Suppressor macrophage treated with lipopolysaccharide for 1 hour (primary cell): Measurements from ENCODE around the gene PYDC1.
"Not testable (repeated sequence)": the region's sequence is repeated elsewhere in the genome, so short reads cannot be mapped to it uniquely, and the experiment has no call there.

Experiments
- DNase-seq, 3 donors: peaks; one replicate each; pipeline ENCODE4 v3.0.0-alpha.2; 2020 to 2022

Gene PYDC1

DNA sequence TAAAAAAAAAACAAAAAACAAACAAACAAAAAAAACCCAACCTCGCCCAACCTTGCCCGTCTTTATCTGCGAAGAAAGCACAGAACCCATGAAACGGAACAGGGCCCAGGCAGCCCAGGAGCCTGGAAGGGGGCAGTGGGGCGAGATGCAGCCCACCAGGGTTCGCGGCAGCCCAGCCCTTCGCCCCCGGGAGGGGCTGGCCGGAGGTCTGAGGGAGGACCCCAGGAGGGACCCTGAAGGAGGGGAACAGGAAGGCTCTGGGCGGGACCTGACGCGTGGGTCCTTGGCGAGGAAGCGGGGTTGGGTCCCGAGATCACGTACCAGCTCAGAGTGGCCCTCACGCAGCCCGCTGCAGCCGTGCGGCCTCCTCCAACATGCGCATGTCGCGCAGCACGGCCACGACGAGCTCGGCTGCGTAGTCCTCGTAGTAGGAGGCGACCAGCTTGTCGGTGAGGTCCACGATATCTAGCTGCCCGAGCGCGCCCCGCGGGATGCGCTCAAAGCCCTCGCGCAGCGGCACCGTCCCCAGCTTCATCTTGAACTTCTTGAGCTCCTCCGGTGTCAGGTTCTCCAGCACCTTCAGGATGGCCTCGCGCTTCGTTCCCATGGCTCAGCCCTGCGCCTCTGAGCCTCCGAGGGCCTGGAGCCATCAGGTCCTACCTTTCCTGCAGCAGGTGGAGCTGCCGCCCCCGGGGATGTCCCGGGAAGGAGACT lies at the start of gene PYDC1:
Gene PYDC1, minus strand, starts transcription at position 714 of the 714 bp plus-strand sequence. Its CDS starts 107 bp downstream, at position 607.
- peak in 1 of 3 donors; percentile 46 for DNase-seq

GRCh38 chr16:31265329-31266245 lies 48.7 kb upstream of the PYDC1 start:
- peak; percentile 86 to 95 (median 95) for DNase-seq

GRCh38 chr16:31262084-31262483 lies 45.1 kb upstream of the PYDC1 start:
- DNase-seq, result no peak

DNA sequence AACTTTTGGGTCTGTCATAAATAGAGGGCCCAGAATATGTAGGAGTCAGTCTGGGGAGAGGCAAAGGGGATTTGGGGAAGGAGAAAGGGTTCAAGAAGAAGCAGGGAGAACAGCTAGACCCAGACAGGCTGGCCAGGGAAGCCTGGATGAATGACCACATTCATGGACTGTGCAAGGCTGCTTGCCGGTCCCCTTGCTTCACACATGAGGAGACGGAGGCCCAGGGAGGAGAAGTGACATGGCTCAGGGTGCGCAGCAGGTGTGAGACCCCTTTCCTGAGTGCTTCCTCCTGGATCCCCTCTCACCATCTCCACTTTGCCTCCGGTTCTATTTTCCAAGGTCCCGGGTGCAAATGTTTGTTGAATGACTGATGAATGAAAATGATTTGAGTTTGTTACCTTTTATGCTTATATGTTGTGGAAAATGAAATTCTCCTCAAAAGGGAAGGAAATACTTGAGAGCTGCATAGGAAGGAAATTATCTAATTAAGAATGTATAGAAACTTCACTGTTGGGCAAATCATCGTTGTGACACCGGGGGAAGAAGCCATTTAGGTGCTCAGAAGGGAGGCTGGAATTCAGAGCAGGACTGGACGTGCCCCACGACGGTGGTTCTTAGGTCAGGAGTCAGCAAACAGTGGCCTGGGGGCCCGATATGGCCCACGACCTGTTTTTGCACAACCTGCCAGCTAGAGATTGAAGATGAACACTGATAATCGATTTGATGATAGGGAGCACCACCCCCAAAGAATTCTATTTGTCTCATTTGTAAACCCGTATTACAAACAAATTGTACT lies 43.4 kb upstream of the PYDC1 start:
- DNase-seq, result peak in 2 of 3 donors; percentile 21 to 28

- no peak for DNase-seq
Observed at GRCh38 chr16:31258366-31258765, 41.4 kb upstream of the PYDC1 start.

DNA sequence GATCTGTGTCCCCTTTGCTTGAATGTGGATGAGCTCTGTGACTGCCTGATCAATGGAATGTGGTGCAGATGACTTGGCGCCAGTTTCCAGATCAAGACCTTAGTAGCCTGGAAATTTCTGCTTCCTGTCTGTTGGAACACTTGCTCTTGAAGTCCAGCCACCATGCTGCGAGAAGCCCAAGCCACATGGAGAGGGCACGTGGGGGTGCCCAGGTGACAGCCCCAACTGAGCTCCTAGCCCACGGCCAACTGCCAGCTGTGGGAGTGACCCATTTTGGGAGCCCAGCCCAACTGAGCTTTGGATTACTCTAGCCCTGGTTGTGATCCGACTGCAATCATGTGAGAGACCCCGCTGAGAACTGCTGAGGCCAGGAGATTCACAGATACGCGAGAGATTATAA lies 39.5 kb upstream of the PYDC1 start:
- no peak for DNase-seq

- DNase-seq, result peak; percentile 86 to 93 (median 89)
Observed at GRCh38 chr16:31253642-31254045, 36.7 kb upstream of the PYDC1 start.

- DNase-seq, result no peak
Observed at GRCh38 chr16:31251435-31251834, 34.5 kb upstream of the PYDC1 start.

- no peak for DNase-seq
Observed at GRCh38 chr16:31250782-31251384, 33.9 kb upstream of the PYDC1 start.

- DNase-seq, result no peak
Observed at GRCh38 chr16:31248344-31248743, 31.4 kb upstream of the PYDC1 start.

- DNase-seq, result no peak
Observed at GRCh38 chr16:31246296-31246695, 29.4 kb upstream of the PYDC1 start.

GRCh38 chr16:31245598-31245997 lies 28.7 kb upstream of the PYDC1 start:
- not testable (repeated sequence) for DNase-seq

DNA sequence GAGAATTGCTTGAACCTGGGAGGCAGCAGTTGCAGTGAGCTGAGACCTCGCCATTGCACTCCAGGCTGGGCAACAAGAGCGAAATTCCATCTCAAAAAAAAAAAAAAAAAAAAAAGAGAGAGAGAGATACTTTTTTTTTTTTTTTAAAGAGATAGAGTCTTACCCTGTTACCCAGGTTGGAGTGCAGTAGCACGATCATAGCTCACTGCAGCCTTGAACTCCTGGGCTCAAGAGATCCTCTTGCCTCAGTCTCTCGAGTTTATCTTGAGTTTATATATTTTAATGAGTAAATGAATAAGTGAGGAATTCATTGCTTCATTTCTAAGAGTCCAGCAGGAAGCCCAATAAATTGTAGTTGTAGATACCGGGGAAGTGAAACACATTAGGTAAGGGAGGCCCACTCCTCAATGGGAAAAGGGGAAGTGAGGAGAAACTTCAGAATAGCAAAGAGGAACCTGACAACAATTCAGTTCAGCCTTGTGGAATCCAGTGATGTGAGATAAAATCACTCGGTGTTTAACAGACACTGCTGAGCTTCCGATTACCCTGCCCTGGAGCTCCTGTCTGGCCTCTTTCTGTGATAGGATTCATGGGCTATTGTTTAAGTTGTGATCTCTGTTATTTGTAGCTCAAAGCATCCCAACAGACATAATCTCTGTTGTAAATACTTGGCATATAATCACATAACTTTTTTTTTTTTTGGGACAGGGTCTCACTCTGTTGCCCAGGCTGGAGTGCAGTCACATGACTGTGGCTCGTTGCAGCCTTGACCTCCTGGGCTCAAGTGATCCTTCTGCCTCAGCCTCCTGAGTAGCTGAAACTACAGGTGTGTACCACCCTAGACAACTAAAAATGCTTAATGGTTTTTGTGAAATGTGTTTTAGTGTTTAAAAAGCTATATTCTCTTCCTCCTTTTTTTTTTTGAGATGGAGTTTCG lies 27.1 kb upstream of the PYDC1 start:
- DNase-seq, result peak; percentile 68 to 86 (median 80)

DNA sequence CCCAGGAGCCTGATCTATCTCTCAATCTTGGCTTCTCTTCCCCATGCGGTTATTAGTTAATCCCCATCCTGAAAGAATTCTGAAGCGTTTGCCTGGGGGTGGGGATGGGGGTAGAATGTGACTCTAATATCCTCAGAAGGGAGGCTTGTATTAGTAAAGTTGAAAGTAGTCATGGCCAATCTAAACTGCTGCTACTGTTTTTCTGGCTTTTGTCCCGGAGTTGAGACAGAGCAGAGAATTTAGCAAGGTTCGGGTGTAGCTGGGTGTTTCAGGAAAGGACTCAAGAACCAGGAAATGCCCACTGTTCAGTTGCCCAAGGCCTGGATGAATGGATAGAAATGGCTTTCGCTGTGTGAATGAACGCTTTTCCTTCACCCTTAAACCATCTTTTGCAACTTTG lies 25.3 kb upstream of the PYDC1 start:
- DNase-seq, result peak; percentile 30 to 56 (median 42)

- DNase-seq, result no peak
Observed at GRCh38 chr16:31238041-31238440, 21.1 kb upstream of the PYDC1 start.

DNA sequence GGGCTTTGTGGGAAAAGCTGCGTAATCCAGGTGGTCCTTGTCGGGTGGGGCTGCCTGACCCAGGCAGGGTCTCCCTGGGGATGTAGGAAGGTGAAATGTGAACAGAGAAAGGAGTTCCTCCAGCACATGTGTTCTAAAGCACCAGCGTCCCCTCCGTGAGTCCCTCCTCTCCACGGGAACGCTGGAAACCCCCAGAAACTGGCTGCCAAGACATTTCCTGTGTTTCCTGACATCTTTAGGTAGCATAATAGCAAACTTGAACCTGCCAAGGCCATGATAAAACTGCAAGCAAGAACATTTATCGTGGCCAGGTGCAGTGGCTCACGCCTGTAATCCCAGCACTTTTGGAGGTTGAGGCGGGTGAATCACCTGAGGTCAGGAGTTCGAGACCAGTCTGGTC lies 12.6 kb upstream of the PYDC1 start:
- DNase-seq, result no peak

DNA sequence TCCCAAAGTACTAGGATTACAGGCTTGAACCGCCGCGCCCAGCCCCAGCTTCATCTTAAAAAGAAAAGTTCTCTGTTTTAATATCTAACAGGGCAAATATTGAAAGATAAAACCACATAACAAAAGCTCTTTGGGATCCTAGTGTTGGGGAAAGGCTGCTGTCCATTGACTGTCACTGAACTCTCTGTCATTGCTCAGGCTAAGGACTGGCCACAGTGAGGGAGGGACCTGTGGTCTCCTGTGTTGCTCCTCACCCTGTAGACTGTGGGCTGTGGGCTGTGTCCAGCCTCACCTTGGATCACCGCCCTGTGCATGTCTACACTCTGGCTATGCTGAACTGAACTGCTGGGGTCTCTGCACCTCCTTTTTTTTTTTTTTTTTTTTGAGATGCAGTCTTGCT lies 11.3 kb upstream of the PYDC1 start:
- no peak for DNase-seq

- no peak for DNase-seq
Observed at GRCh38 chr16:31225193-31225592, 8.3 kb upstream of the PYDC1 start.

- no peak for DNase-seq
Observed at GRCh38 chr16:31224092-31224955, 7.4 kb upstream of the PYDC1 start.

DNA sequence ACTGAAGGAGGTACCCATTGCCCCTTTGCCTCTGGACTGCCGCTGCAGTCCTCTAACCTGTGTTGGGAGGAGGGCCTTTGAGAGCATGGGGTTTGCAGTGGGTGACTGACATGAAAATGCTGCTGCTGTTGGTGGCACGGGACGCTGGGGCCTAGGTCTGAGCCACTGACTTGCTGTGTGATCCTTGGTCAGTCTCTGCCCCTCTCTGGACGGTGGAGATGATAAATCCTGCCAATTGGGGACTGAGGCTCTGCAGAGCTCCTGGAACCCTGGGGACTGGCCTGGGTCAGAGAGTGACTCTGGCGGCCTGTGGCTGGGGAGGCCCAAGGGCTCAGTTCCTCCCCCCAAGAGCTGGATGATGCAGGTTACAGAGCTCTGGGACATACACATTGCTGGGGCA lies 6.1 kb upstream of the PYDC1 start:
- no peak for DNase-seq
